ENCODE measurements around the gene ZBTB46. TPM values are rescaled to one million over a fixed set of nuclear protein-coding genes. Genes with fewer than 3 reads are reported as not detected.

Gene ZBTB46
- total RNA-seq, 1 donor from 2014 or later: 20.5 TPM

GRCh38 chr20:63744574-63745423, 86.3 kb downstream of the ZBTB46 start:
- Mint-ChIP-seq H3K9me3 (ENCODE audit: unreplicated experiment) (no peaks in the 10 kb centered on the region), H3K4me1 (ENCODE audit: unreplicated experiment) (no peaks in the 10 kb centered on the region), H3K36me3 (ENCODE audit: unreplicated experiment) (peaks cover 7% of the 10 kb centered on the region), H3K4me3 (ENCODE audit: unreplicated experiment) (no peak overlapping the region), H3K27ac (ENCODE audit: unreplicated experiment) (no peak overlapping the region), H3K27me3 (ENCODE audit: unreplicated experiment) (no peaks in the 10 kb centered on the region)
- no peak for TF ChIP-seq CTCF (IDR thresholded peaks at IDR 0.05)
- DNase-seq (ENCODE audit: extremely low spot score, unreplicated experiment): no peak

DNA sequence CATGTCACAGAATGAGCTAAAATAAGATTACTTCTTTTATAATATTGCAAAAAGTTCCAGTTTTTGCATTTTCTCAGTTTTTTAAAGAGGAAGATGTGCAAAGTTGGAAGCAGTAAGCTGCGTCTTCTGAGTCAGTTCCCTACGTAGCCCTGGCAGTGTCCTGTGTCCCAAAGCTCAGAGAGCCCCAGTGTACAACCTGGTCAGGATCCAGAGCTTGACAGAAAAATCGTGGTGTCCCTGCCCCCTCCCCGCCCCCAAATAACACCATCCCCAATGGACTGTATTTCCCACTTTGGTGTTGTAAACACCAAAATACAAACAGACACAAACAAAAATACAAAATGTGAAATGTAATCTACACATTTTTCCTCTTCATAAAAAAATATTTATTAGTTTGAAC, 86.9 kb downstream of the ZBTB46 start:
- Mint-ChIP-seq H3K9me3 (ENCODE audit: unreplicated experiment) (no peaks in the 10 kb centered on the region), H3K27ac (ENCODE audit: unreplicated experiment) (no peak overlapping the region), H3K36me3 (ENCODE audit: unreplicated experiment) (peaks cover 7% of the 10 kb centered on the region), H3K4me3 (ENCODE audit: unreplicated experiment) (no peak overlapping the region), H3K4me1 (ENCODE audit: unreplicated experiment) (no peaks in the 10 kb centered on the region), H3K27me3 (ENCODE audit: unreplicated experiment) (no peaks in the 10 kb centered on the region)
- no peak for DNase-seq (ENCODE audit: extremely low spot score, unreplicated experiment)
- TF ChIP-seq CTCF (IDR thresholded peaks at IDR 0.05): no peak

DNA sequence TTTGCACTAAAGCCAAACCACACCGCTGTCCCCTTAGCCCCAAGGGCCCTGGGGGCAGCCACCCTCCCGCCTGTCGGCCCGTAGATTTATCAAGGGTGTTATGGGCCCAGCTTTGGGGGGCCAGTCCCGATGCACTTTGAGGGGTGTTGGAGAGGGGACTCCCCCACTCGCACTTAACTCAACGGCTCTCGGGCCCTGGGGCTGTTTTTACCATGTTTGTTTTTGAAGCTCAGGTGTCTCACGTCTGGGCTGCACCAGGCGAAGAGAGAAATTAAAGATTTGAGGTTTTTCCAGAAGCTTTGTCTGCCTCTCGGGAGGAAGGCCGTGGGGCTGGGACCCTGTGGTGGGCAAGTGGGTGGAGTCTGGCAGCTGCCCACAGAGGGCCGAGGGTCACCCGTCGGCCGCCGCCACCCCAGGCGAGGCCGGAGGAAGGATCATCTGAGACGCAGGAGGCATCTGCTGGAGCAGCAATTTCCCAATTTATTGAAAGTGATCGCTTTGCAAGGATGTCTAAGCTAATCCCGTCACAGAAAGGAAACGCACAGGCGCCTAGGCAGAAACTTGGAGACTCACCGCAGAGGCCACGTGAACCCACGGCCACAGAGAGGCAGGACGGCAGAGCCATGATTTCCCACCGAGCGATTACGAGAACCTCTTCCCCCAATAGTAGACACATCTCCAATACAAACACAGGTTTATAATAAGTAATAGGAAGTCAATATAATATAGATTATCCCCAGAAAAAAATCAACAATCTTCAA, 87.7 kb downstream of the ZBTB46 start:
- TF ChIP-seq CTCF (IDR thresholded peaks at IDR 0.05): no peak
- H3K36me3 Mint-ChIP-seq (ENCODE audit: unreplicated experiment): peaks cover 7% of the 10 kb centered on the region
- DNase-seq (ENCODE audit: extremely low spot score, unreplicated experiment): no peak
- no peaks in the 10 kb centered on the region for H3K27me3 Mint-ChIP-seq (ENCODE audit: unreplicated experiment)
- H3K4me3 Mint-ChIP-seq (ENCODE audit: unreplicated experiment): no peak overlapping the region
- H3K27ac Mint-ChIP-seq (ENCODE audit: unreplicated experiment): no peak overlapping the region
- H3K9me3 Mint-ChIP-seq (ENCODE audit: unreplicated experiment): no peaks in the 10 kb centered on the region
- H3K4me1 Mint-ChIP-seq (ENCODE audit: unreplicated experiment): no peaks in the 10 kb centered on the region

DNA sequence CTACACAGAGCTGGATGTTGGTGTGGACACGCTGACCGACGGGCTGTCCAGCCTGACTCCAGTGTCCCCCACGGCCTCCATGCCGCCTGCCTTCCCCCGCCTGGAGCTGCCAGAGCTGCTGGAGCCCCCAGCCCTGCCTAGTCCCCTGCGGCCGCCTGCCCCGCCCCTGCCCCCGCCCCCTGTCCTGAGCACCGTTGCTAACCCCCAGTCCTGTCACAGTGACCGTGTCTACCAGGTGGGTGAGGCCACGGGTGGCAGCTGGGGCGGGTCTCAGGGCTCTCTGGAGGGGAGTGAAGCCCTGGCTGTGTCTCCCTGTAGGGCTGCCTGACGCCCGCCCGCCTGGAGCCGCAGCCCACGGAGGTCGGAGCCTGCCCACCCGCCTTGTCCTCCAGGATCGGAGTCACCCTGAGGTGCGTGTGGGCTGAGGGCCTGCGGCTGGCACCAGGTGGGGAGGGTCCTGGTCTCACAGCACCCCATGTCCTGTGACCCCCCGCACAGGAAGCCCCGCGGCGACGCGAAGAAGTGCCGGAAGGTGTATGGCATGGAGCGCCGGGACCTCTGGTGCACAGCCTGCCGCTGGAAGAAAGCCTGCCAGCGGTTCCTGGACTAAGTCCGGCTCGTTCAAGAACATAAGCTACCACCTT, 88.6 kb downstream of the ZBTB46 start:
- no peaks in the 10 kb centered on the region for H3K4me1 Mint-ChIP-seq (ENCODE audit: unreplicated experiment)
- H3K4me3 Mint-ChIP-seq (ENCODE audit: unreplicated experiment): no peak overlapping the region
- H3K27me3 Mint-ChIP-seq (ENCODE audit: unreplicated experiment): no peaks in the 10 kb centered on the region
- H3K9me3 Mint-ChIP-seq (ENCODE audit: unreplicated experiment): no peaks in the 10 kb centered on the region
- H3K27ac Mint-ChIP-seq (ENCODE audit: unreplicated experiment): no peak overlapping the region
- TF ChIP-seq CTCF (IDR thresholded peaks at IDR 0.05): no peak
- DNase-seq (ENCODE audit: extremely low spot score, unreplicated experiment): no peak
- H3K36me3 Mint-ChIP-seq (ENCODE audit: unreplicated experiment): peaks cover 7% of the 10 kb centered on the region
